Karpas-422 (cell line): ENCODE results near the gene NFATC1. TPM values are rescaled to one million over a fixed set of nuclear protein-coding genes. Genes with fewer than 3 reads are reported as not detected.

Experiments used
- DNase-seq: peaks from one replicate; pipeline ENCODE4 v3.0.0-alpha.2; 2015
- H2AFZ ChIP-seq: fragments of 200-600 bp; sonication (generic); 2 replicates; pipeline ENCODE4 v1.6.1; 2014; ENCODE audit warnings: antibody characterized with exemption, low read length, mixed read lengths
- H3K27ac ChIP-seq: fragments of 200-600 bp; sonication (generic); 2 replicates; pipeline ENCODE4 v1.5.1; 2014; ENCODE audit warnings: mild to moderate bottlenecking, low read length, moderate library complexity
- H3K27me3 ChIP-seq: fragments of 200-600 bp; sonication (generic); 2 replicates; pipeline ENCODE4 v1.6.1; 2014; ENCODE audit warnings: low read length, mixed read lengths
- H3K36me3 ChIP-seq: fragments of 200-600 bp; sonication (generic); 2 replicates; pipeline ENCODE4 v1.6.1; 2014; ENCODE audit warnings: low read length, mixed read lengths; ENCODE audit not compliant: insufficient read depth
- H3K4me1 ChIP-seq: fragments of 200-600 bp; sonication (generic); 2 replicates; pipeline ENCODE4 v1.6.1; 2014; ENCODE audit warnings: mild to moderate bottlenecking, low read length, mixed read lengths
- H3K4me2 ChIP-seq: fragments of 200-600 bp; sonication (generic); 2 replicates; pipeline ENCODE4 v1.6.1; 2014; ENCODE audit warnings: low read length, low read depth, mild to moderate bottlenecking; ENCODE audit not compliant: poor library complexity, severe bottlenecking
- H3K4me3 ChIP-seq: fragments of 200-600 bp; sonication (generic); 2 replicates; pipeline ENCODE4 v1.5.1; 2014; ENCODE audit warnings: mild to moderate bottlenecking, antibody characterized with exemption, low read length, mixed read lengths
- H3K79me2 ChIP-seq: fragments of 200-600 bp; sonication (generic); 2 replicates; pipeline ENCODE4 v1.6.1; 2014; ENCODE audit warnings: mild to moderate bottlenecking, low read length, mixed read lengths
- H3K9ac ChIP-seq: fragments of 200-600 bp; sonication (generic); 2 replicates; pipeline ENCODE4 v1.6.0; 2014; ENCODE audit warnings: low read length
- H3K9me2 ChIP-seq: fragments of 200-600 bp; sonication (generic), shearing (Covaris generic); replicated peaks from 2 replicates; pipeline ENCODE4 v1.6.0; 2014; ENCODE audit warnings: mild to moderate bottlenecking, low read length, moderate library complexity; ENCODE audit not compliant: insufficient read depth
- H3K9me3 ChIP-seq: fragments of 300-700, 200-600 bp; sonication (generic); 2 replicates; pipeline ENCODE4 v1.6.1; 2014; ENCODE audit warnings: low read length, mixed read lengths
- H4K20me1 ChIP-seq: fragments of 200-600 bp; sonication (generic); 2 replicates; pipeline ENCODE4 v1.6.1; 2014; ENCODE audit warnings: mild to moderate bottlenecking, antibody characterized with exemption, low read length, low read depth; ENCODE audit not compliant: insufficient read depth
- total RNA-seq: library from RNA; depleted of rRNA; stranded (reverse); fragments of >200 nt; shearing (Covaris generic); gene quantifications from 2 replicates; pipeline ENCODE4 v1.2.3, GENCODE V29; 2014; ENCODE audit warnings: low replicate concordance

NFATC1 gene
- total RNA-seq, 1 experiment from 2014 or later = 46.1 TPM

DNA sequence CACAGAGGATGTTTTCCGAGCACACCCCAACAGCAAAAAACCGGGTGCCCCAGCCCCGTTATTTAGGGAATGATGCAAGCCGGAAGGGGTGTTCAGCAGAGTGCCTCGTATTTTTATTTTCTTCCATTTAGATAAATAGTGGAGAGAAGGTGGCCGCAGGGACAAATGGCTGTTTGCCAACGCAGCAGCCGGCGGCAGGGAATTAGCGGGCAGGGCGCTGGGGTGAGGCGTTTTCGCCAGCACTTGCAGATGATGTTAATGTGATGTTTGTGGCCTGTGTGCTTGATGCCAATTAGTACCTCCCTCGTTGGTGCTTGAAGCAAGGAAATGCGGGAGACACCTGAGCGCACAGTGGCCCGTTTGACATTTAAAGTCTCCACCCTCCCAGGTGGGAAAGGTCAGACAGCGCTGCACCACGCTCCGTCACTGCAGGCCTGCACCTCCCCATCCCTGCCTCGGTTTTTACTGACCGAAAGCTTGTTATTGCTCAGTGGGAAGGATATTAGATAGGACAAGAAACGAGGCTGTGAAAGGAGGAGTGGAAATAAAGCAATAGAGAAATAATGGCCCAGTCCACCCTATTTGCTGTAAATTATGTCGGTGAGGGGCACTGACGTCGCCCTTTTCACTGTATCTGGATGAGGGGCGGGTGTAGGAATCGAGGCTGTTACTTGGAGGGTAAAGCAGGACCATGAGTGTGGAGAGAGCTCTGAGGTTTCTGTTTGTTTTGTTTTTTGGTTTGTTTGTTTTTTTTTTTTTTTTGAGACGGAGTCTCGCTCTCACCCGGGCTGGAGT, 39.1 kb downstream of the NFATC1 start:
- peaks cover 98% of the 10 kb centered on the region for H3K79me2 ChIP-seq
- no peak overlapping the region for H3K9ac ChIP-seq
- no peak overlapping the region for H3K4me2 ChIP-seq
- H4K20me1 ChIP-seq = peaks cover 46% of the 10 kb centered on the region
- H3K9me3 ChIP-seq = no peaks in the 10 kb centered on the region
- H3K27me3 ChIP-seq = no peaks in the 10 kb centered on the region
- no peak overlapping the region for H3K4me3 ChIP-seq
- peaks cover 19% of the 10 kb centered on the region for H3K4me1 ChIP-seq
- H2AFZ ChIP-seq = no peak overlapping the region
- H3K27ac ChIP-seq = no peak overlapping the region
- DNase-seq = no peak
- no peaks in the 10 kb centered on the region for H3K9me2 ChIP-seq
- peaks cover 3% of the 10 kb centered on the region; the same call in 1 of the 2 replicates for H3K36me3 ChIP-seq

GRCh38 chr18:79436556-79437275, 41.0 kb downstream of the NFATC1 start:
- Histone ChIP-seq H3K27ac (no peak overlapping the region), H3K36me3 (peaks cover 3% of the 10 kb centered on the region; the same call in 1 of the 2 replicates), H3K4me2 (no peak overlapping the region), H3K9ac (no peak overlapping the region), H3K79me2 (peaks cover 100% of the 10 kb centered on the region), H2AFZ (no peak overlapping the region), H3K9me2 (no peaks in the 10 kb centered on the region), H3K4me3 (no peak overlapping the region), H3K27me3 (no peaks in the 10 kb centered on the region), H4K20me1 (peaks cover 44% of the 10 kb centered on the region), H3K9me3 (no peaks in the 10 kb centered on the region), H3K4me1 (peaks cover 33% of the 10 kb centered on the region)
- DNase-seq = no peak

GRCh38 chr18:79438089-79438897, 42.6 kb downstream of the NFATC1 start:
- H4K20me1 ChIP-seq = peaks cover 44% of the 10 kb centered on the region
- H3K36me3 ChIP-seq = peaks cover 5% of the 10 kb centered on the region; the same call in 1 of the 2 replicates
- no peaks in the 10 kb centered on the region for H3K27me3 ChIP-seq
- peaks cover 49% of the 10 kb centered on the region for H3K4me1 ChIP-seq
- peaks cover 100% of the 10 kb centered on the region for H3K79me2 ChIP-seq
- H2AFZ ChIP-seq = no peak overlapping the region
- no peak overlapping the region for H3K4me2 ChIP-seq
- no peak overlapping the region for H3K27ac ChIP-seq
- H3K9me3 ChIP-seq = no peaks in the 10 kb centered on the region
- H3K4me3 ChIP-seq = no peak overlapping the region
- no peaks in the 10 kb centered on the region for H3K9me2 ChIP-seq
- DNase-seq = no peak
- H3K9ac ChIP-seq = no peak overlapping the region

DNA sequence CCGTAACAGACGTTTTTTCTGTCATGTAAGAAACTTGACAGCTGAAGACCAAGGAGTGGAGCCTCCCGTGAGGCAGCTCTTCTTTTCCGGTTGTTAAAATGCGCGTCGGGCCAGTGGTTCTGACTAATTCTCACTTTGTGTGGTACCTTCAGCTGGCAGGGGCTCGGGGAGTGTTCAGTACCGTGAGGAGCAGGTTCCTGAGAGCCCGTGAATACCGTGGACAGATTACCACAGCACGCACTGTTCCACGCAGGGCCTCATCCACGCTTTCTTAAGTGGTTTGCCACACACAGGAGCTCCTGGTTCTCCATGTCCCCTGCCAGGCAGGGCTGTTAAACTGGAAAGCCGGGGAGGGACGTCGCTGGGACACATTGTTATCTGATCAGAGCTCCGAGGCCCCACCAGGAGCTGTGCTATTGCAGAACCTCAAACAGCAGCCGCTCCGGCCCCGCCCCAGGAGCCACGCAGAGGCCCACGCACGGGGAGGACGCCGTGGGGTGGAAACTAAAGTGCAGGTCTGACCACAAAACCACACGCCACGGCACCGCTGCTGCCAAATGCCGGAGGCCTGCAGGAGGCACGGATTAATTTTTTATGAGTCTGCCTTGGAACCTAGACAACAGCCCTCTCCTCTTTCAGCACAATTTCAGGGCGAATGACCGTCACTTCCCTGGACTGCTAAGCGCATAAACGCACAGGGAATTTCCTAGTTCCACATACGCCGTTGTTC, 43.3 kb downstream of the NFATC1 start:
- Histone ChIP-seq H4K20me1 (peaks cover 49% of the 10 kb centered on the region), H3K4me1 (peaks cover 50% of the 10 kb centered on the region), H3K9me3 (no peaks in the 10 kb centered on the region), H3K36me3 (peaks cover 9% of the 10 kb centered on the region; the same call in 1 of the 2 replicates), H3K9ac (no peak overlapping the region), H3K27me3 (no peaks in the 10 kb centered on the region), H3K4me2 (no peak overlapping the region), H3K4me3 (no peak overlapping the region), H2AFZ (no peak overlapping the region), H3K79me2 (peaks cover 100% of the 10 kb centered on the region), H3K27ac (no peak overlapping the region), H3K9me2 (no peaks in the 10 kb centered on the region)
- DNase-seq = no peak

DNA sequence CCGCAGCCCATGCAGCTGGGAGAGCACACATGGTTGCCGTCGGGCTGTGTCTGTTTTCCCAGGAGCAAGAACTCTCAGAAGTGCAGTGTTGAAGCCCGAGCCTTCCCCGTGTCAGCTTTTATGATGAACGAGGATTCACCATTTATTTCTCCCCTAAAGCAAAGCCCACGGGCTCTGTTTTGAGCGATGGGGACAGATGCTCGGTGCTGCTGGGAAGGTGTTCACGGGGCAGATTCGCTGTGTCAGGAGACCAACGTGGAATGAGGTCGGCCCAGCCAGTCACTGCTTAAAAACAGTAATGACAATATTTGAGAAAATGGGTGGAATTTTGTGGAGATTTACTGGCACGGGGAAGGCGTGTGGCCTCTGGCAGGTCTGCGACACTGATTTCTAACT, 43.9 kb downstream of the NFATC1 start:
- Histone ChIP-seq H3K4me2 (no peak overlapping the region), H3K27me3 (no peaks in the 10 kb centered on the region), H3K36me3 (peaks cover 9% of the 10 kb centered on the region; the same call in 1 of the 2 replicates), H3K27ac (no peak overlapping the region), H3K79me2 (peaks cover 100% of the 10 kb centered on the region), H3K4me1 (peaks cover 46% of the 10 kb centered on the region), H2AFZ (no peak overlapping the region), H3K9me3 (no peaks in the 10 kb centered on the region), H3K9ac (no peak overlapping the region), H3K9me2 (no peaks in the 10 kb centered on the region), H3K4me3 (no peak overlapping the region), H4K20me1 (peaks cover 47% of the 10 kb centered on the region)
- DNase-seq = no peak

DNA sequence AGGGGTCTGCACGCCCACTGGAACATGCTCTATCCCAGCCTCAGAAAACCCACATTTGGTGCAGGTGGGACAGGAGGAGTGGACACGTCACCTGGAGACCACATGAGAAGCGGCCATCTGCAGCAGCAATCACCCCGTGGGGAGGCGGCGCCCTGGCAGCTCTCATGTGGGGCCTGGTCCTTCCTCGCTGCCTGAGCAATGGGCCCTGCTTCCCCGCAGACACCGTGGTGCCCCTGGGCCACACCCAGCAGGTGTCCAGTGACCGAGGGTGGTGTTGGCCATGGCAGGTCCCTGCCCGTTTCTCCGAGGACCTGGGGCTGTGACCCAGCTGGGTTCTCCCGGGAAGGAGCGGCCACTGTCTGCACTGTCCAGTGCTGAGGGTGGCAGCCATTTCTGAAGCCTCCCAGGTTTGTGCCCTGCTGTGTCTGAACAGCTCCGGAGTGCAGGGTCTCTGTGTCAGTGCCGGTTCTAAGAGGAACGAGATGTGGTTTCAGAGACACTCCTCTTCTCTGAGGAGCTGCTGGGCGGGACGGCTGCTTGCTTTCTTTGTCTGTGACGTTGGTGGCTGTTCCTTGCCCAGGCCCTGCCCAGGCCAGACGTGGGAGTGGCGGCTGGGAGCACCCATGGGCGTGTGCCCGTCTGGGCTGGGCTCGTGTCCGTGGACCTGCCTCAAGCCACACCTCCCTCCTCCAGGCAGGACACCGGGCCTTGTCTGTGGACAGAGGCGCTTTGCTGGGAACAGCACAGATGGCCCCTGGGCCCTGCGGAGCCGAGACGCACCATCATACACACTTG, 44.8 kb downstream of the NFATC1 start:
- peaks cover 50% of the 10 kb centered on the region for H4K20me1 ChIP-seq
- H3K4me3 ChIP-seq = no peak overlapping the region
- no peak overlapping the region for H2AFZ ChIP-seq
- H3K4me2 ChIP-seq = no peak overlapping the region
- no peaks in the 10 kb centered on the region for H3K9me2 ChIP-seq
- H3K27ac ChIP-seq = no peak overlapping the region
- H3K9me3 ChIP-seq = no peaks in the 10 kb centered on the region
- H3K36me3 ChIP-seq = peaks cover 9% of the 10 kb centered on the region; the same call in 1 of the 2 replicates
- peaks cover 38% of the 10 kb centered on the region for H3K4me1 ChIP-seq
- DNase-seq = no peak
- peaks cover 100% of the 10 kb centered on the region for H3K79me2 ChIP-seq
- H3K27me3 ChIP-seq = no peaks in the 10 kb centered on the region
- H3K9ac ChIP-seq = no peak overlapping the region

DNA sequence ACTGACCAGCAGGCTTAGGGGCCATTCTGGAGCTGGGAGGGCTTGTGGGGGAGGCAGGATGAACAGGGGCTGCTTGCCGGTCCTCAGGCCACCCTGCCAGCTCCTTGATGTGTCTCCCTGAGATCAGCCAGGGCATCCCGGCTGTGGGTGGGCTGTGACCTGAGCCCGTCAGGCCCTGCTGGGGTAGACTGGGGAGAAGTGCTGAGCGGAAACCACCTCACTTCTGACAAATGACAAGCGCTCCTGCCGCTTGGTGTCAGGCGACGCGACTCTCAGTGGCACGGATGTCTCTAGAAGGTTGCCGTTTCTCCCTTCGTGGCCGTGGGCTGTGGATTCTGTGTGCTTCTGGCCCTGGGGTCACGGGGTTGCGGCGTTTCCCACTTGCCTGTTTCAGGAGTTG, 45.7 kb downstream of the NFATC1 start:
- 0 out of 2 replicates have a peak, but pooled peaks cover 7% of the 10 kb centered on the region for H3K36me3 ChIP-seq
- peaks cover 31% of the 10 kb centered on the region for H3K4me1 ChIP-seq
- H4K20me1 ChIP-seq = peaks cover 48% of the 10 kb centered on the region
- no peak overlapping the region for H3K9ac ChIP-seq
- DNase-seq = no peak
- no peak overlapping the region for H3K4me3 ChIP-seq
- no peak overlapping the region for H3K27ac ChIP-seq
- no peaks in the 10 kb centered on the region for H3K27me3 ChIP-seq
- peaks cover 100% of the 10 kb centered on the region for H3K79me2 ChIP-seq
- no peak overlapping the region for H2AFZ ChIP-seq
- H3K4me2 ChIP-seq = no peak overlapping the region
- no peaks in the 10 kb centered on the region for H3K9me2 ChIP-seq
- no peaks in the 10 kb centered on the region for H3K9me3 ChIP-seq
